Endothelial cell (in vitro differentiated cells): Measurements from ENCODE around the gene GPR27. TPM values are rescaled to one million over a fixed set of nuclear protein-coding genes. Genes with fewer than 3 reads are reported as not detected.

Source experiments
- DNase-seq: peaks from one replicate; pipeline ENCODE4 v3.0.0; 2021; ENCODE audit warnings: low spot score
- H3K27ac Mint-ChIP-seq: one replicate; pipeline ENCODE4 v1.8.0; 2021; ENCODE audit warnings: mixed read lengths, inconsistent platforms; ENCODE audit not compliant: unreplicated experiment
- H3K27me3 Mint-ChIP-seq: one replicate; pipeline ENCODE4 v1.8.0; 2021; ENCODE audit warnings: mild to moderate bottlenecking, moderate library complexity, mixed read lengths, inconsistent platforms; ENCODE audit not compliant: unreplicated experiment
- H3K36me3 Mint-ChIP-seq: one replicate; pipeline ENCODE4 v1.8.0; 2021; ENCODE audit warnings: mild to moderate bottlenecking, low read depth, mixed read lengths, inconsistent platforms; ENCODE audit not compliant: unreplicated experiment
- H3K4me1 Mint-ChIP-seq: one replicate; pipeline ENCODE4 v1.8.0; 2021; ENCODE audit warnings: mild to moderate bottlenecking, mixed read lengths, inconsistent platforms; ENCODE audit not compliant: unreplicated experiment
- H3K4me3 Mint-ChIP-seq: one replicate; pipeline ENCODE4 v1.8.0; 2021; ENCODE audit warnings: mild to moderate bottlenecking, mixed read lengths, inconsistent platforms; ENCODE audit not compliant: unreplicated experiment
- H3K9me3 Mint-ChIP-seq: one replicate; pipeline ENCODE4 v1.8.0; 2021; ENCODE audit warnings: mixed read lengths, inconsistent platforms; ENCODE audit not compliant: unreplicated experiment
- CTCF ChIP-seq: fragments of 200-600 bp; sonication (generic); IDR thresholded peaks from one replicate; pipeline ENCODE4 v1.5.0; 2021; ENCODE audit warnings: antibody characterized with exemption; ENCODE audit not compliant: unreplicated experiment
- total RNA-seq: library from RNA; stranded (reverse); fragmentation: NEBNext Ultra II Directional; extraction: Animal tissue kit (Norgen Biotek cat#: 25700); gene quantifications from one replicate; pipeline ENCODE4 v1.2.1, GENCODE V29; 2021; ENCODE audit not compliant: unreplicated experiment

The GPR27 gene
- total RNA-seq, 1 donor from 2014 or later = 0.80 TPM

GRCh38 chr3:71708476-71709105 lies 45.1 kb upstream of the GPR27 start:
- H3K27me3 Mint-ChIP-seq = no peaks in the 10 kb centered on the region
- no peak overlapping the region for H3K27ac Mint-ChIP-seq
- no peaks in the 10 kb centered on the region for H3K9me3 Mint-ChIP-seq
- TF ChIP-seq CTCF = no peak
- H3K4me1 Mint-ChIP-seq = no peaks in the 10 kb centered on the region
- no peak overlapping the region for H3K4me3 Mint-ChIP-seq
- DNase-seq = no peak
- no peaks in the 10 kb centered on the region for H3K36me3 Mint-ChIP-seq

DNA sequence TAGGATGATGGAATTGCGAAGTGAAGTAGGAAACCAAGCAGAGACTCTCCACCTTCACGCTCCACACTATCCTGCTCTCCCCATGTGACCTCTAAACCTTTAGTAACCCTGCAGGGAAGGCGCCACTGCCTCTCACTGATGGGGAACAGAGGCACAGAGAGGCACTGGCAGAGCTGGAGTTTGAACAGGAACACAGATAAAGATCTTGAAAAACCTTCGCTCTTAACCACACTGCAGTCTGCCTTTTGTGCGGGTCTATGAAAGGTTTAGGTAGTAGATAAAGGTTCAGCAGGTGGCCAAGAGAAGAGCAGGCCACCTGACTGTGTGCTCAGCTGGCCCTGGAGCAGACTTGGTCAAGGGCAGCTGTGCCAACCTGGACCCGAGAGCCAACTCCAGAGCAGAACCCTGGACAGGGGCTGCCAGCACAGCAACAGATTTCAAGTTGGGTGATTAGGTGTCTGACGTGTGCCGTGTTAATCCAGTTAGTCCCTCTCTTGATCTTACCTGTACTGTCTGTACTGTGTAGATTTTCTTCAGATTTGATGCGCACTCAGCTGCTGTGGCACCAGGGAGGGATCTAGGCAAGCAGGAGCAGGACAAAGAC lies 43.6 kb upstream of the GPR27 start:
- no peak overlapping the region for H3K27ac Mint-ChIP-seq
- H3K36me3 Mint-ChIP-seq = no peaks in the 10 kb centered on the region
- H3K27me3 Mint-ChIP-seq = no peaks in the 10 kb centered on the region
- H3K9me3 Mint-ChIP-seq = no peaks in the 10 kb centered on the region
- H3K4me3 Mint-ChIP-seq = no peak overlapping the region
- TF ChIP-seq CTCF = no peak
- DNase-seq = no peak
- no peaks in the 10 kb centered on the region for H3K4me1 Mint-ChIP-seq

- no peaks in the 10 kb centered on the region for H3K4me1 Mint-ChIP-seq
- no peaks in the 10 kb centered on the region for H3K36me3 Mint-ChIP-seq
- no peaks in the 10 kb centered on the region for H3K27me3 Mint-ChIP-seq
- TF ChIP-seq CTCF = peak; percentile 65
- no peak overlapping the region for H3K27ac Mint-ChIP-seq
- H3K9me3 Mint-ChIP-seq = no peaks in the 10 kb centered on the region
- no peak overlapping the region for H3K4me3 Mint-ChIP-seq
- DNase-seq = no peak
Observed at GRCh38 chr3:71710906-71711494, 42.7 kb upstream of the GPR27 start.

DNA sequence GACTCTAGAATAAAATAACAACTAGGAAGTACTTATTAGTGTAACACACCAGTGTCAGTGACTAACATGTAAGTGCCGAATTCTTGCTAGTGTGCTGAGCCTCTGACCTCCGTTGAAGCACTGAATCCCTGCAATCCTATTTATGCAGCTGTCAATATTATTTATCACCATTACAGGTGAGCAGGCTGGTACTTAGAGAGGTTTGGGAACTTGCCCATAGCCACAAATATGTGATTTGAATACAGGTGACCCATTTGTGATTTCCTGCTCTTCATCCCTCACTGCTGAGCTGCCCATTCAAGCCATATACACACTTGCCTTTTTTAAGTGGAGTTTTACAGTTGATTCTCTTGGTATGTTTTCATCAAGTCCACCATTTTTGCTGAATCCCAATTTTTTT lies 40.6 kb upstream of the GPR27 start:
- Mint-ChIP-seq H3K36me3 (no peaks in the 10 kb centered on the region), H3K27me3 (no peaks in the 10 kb centered on the region), H3K27ac (no peak overlapping the region), H3K9me3 (no peaks in the 10 kb centered on the region), H3K4me3 (no peak overlapping the region), H3K4me1 (no peaks in the 10 kb centered on the region)
- TF ChIP-seq CTCF = no peak
- no peak for DNase-seq

DNA sequence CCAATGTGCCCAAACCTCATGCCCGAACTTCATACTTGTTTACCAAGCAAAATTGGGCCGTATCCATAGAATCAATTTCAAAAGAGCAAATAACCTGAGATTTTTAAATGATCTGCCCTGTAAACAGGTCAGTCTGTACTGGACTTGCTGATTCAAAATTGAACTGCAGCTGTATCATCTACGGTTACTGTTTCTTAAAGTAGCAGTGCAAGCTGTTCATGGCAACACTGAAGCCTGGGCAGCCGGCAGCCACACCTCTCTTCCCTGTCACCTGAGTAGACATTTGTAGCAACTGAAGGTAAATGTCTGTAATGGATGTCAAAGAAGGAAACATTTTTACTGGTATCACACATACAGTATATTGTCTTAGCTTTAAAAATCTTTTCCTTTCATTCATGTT lies 39.1 kb upstream of the GPR27 start:
- H3K27me3 Mint-ChIP-seq = no peaks in the 10 kb centered on the region
- no peak for TF ChIP-seq CTCF

More for the DNA sequence above, 39.1 kb upstream of the GPR27 start:
- H3K4me1 Mint-ChIP-seq = no peaks in the 10 kb centered on the region
- H3K27ac Mint-ChIP-seq = no peak overlapping the region
- H3K36me3 Mint-ChIP-seq = no peaks in the 10 kb centered on the region
- H3K4me3 Mint-ChIP-seq = no peak overlapping the region
- no peak for DNase-seq
- H3K9me3 Mint-ChIP-seq = no peaks in the 10 kb centered on the region
